GM21717 (cell line): ENCODE measurements around the gene CALHM4.

ENCODE experiments used
- ATAC-seq: cut with Tn5 transposase; IDR thresholded peaks from one replicate; pipeline ENCODE4 v1.9.1; 2021; ENCODE audit warnings: mild to moderate bottlenecking, moderate library complexity; ENCODE audit not compliant: unreplicated experiment

CALHM4 gene, protein sequence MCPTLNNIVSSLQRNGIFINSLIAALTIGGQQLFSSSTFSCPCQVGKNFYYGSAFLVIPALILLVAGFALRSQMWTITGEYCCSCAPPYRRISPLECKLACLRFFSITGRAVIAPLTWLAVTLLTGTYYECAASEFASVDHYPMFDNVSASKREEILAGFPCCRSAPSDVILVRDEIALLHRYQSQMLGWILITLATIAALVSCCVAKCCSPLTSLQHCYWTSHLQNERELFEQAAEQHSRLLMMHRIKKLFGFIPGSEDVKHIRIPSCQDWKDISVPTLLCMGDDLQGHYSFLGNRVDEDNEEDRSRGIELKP

GRCh38 chr6:116553451-116553850 lies at the start of gene CALHM4:
Gene CALHM4, plus strand, starts transcription at chr6:116553751. Its CDS starts 43 bp downstream, at chr6:116553794.
- ATAC-seq, result no peak

DNA sequence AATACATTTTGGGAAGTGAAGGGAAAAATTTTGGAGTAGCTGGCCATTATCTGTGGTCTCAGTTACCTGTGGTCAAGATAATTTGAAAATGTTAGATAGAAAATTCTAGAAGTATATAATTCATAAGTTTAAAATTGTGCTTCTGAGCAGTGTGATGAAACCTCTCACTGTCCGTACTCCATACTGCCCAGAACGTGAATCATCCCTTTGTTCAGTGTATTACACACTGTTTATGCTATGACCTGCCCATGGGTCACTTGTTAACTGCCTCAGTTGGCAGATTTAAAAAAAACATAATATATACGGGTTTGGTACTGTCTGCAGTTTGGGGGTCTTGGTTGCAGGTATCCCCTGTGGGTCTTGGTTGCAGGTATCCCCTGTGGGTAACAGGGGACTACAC lies 46.2 kb upstream of the CALHM4 start:
- ATAC-seq, result no peak

- no peak for ATAC-seq
Observed at GRCh38 chr6:116508527-116508926, 45.0 kb upstream of the CALHM4 start.

DNA sequence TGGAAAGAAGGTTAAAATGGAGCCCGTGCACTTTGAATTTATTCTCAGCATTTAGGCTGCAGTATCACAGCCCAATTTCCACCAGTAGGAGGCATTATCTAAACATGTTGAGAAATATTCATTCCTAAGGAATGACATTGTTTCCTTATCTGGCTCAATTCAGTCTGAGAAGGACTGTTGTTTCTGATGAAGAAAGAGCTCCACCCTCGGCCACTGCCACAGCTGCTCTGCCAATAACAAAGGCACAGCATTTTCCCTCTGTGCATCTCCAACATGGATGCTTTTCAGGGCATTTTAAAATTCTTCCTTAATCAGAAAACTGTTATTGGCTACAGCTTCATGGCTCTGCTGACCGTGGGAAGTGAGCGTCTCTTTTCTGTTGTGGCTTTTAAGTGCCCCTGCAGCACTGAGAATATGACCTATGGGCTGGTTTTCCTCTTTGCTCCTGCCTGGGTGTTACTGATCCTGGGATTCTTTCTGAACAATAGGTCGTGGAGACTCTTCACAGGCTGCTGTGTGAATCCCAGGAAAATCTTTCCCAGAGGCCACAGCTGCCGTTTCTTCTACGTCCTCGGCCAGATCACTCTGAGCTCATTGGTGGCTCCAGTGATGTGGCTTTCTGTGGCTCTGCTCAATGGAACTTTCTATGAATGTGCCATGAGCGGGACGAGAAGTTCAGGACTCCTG lies 42.0 kb upstream of the CALHM4 start, which contains the start of gene CALHM5:
TSS of gene CALHM5 (plus strand) at position 216 of the 687 bp plus-strand sequence. CDS start at position 274, 58 bp downstream.
- ATAC-seq, result no peak

DNA sequence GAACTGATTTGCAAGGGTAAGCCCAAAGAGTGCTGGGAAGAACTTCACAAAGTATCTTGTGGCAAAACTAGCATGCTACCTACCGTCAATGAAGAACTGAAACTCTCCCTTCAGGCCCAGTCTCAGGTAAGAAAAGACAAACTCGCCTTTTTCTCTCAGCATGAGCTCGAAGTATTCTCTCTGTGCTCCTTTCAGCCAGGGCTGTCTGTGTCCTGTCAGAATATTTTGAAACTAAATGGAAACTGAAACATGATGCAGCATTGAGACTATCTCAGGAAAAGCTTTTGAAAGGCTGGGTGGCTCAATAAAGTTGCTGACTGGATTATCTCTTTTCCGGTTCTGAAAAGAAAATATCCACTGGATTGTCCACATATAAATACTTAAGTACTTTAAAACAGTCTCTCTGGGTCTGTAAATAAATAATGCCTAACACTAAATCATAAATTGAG lies 41.4 kb upstream of the CALHM4 start:
- peak; percentile 92 for ATAC-seq

GRCh38 chr6:116512734-116513133 lies 40.8 kb upstream of the CALHM4 start:
- no peak for ATAC-seq

DNA sequence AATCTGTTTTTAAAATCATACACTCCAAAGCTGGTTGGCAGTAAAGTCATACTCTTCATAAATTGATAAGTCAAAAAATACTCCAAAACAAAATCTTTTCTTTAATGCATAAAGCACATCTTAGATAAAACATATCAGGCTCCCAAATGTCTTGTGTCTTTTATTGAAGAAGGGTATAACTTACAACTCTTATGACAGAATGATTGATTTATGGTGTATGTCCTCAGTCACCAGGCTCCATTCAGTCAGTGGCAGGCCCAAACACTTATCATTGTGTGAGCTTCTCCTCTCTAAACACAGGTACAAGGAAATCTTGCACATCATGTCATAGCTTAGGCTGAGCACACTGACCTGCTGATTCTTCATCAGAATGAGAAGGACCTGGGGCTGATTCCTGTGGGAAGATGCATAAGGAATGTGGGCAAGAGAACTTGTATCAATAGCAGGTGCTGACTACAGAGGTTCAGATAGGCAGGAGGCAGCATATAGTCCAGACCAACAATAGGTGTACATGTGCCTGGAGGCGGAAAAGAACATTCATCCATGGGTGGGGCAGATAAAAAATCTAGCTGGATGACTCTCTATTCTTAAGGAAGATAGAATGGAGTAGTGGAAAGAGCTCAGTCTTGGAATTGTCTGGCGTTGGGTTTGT lies 40.2 kb upstream of the CALHM4 start:
- ATAC-seq, result no peak

- ATAC-seq, result no peak
Observed at GRCh38 chr6:116514111-116514510, 39.4 kb upstream of the CALHM4 start.

GRCh38 chr6:116515141-116515540 lies 38.4 kb upstream of the CALHM4 start:
- ATAC-seq, result no peak

DNA sequence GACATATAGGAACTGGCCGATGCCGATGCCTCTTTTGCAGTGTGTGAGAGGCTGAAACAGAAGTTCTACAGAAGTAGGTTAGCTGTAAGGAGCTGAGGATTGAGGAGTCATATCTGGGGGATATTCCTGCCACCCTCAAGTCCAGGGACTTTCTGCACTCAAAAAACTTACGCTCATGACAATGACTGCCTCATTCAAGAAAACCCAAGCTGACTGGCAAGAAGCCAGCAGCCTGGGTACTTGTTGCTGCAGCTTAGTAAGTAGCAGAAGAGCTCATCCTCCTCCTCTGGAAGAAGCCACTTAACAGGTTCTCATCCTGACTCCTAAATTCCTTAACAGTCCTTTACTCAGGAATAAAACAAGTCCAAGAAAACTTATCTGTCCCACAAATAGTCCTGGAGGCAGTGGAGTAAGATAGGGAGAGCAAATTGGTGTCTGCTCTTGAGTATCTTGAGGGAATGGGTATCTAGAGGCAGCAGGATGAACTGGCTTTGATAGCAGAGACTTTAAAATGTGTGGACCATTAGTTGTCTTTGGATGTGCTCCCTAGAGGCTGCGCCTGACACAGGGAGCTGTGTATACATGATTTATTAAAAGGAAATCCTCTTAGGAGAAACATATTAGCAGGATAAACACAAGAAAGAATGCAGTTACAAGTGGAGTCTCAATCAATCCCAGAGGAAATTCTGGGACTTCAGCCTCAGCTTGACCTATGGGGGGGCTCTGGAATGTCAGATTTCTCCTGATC lies 34.8 kb upstream of the CALHM4 start:
- no peak for ATAC-seq

- ATAC-seq, result no peak
Observed at GRCh38 chr6:116522896-116523295, 30.7 kb upstream of the CALHM4 start.

DNA sequence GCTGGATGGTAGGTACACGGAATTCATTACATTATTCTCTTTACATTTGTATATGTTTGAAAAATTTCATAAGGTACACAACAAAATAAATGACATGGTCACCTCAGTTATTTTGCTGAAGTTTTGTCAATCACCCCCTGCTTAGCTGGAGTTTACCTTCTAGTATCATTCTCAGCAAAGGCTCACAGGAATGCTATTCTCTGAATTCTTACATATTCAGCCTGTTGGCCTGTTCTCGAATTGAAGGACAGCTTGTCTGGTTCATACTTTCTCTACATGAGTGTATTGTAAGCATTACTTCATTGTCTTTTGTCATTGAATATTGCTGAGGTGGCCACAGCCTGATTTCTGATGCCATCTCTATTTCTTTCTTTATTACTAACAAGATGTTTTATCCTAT lies 29.3 kb upstream of the CALHM4 start:
- ATAC-seq, result no peak

GRCh38 chr6:116528133-116528532 lies 25.4 kb upstream of the CALHM4 start:
- ATAC-seq, result no peak

GRCh38 chr6:116528780-116529179 lies 24.8 kb upstream of the CALHM4 start:
- ATAC-seq, result no peak

DNA sequence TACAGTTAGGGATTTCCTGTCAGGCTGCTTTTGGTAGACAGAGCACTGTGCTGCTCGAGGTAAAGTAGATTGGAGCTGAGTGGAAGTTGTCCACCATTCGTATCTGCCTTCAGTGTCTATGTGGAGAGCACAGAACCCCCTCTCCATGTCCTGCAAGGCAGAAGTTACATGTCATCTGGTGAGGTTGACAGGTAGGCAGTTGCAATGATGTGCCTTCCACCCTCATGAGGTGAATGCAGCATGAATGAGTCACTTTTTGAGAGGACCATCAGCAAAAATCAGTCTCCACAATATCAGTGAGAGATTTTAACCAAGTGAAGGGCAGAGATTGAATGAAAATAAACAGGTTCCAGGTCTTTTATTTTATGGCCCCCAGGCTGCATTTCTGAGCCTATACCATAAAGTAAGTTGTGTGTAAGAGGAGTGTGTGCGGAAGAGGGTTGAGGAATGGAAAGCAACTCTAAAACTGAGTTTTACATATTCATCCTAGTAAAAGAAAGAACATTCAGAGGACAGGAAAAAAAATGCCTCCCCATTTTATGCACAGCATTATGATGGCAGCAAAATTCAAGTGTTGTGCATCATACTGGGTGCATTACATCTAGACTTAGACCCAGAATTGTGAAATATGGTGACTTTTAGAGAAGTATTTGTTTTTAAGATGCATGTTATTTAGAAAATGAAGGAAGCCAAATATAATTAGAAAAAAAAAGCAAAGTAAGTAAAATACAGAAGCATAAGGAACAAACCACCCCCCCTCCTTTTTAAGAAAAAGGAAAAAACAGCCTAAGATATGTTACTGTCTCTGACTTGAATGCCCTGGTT lies 23.9 kb upstream of the CALHM4 start:
- no peak for ATAC-seq

DNA sequence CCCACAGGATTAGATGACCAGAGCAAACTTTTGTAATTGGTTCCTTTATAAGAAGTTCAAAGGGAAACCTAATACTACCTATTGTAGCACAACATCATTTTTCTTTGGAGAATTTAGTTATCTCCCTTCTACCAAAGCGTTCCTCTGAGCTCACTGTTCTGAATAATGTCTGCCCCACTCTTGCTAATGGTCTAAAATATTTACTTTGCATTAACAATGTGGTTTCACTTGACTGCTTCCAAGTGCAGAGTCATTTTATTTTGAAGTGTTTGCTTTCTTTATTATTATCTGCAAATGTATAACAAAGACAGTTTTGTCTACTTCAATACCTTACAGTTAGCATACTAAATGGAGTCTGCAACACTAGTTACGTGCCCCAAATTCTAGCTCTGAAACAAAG lies 23.1 kb upstream of the CALHM4 start:
- ATAC-seq, result no peak

DNA sequence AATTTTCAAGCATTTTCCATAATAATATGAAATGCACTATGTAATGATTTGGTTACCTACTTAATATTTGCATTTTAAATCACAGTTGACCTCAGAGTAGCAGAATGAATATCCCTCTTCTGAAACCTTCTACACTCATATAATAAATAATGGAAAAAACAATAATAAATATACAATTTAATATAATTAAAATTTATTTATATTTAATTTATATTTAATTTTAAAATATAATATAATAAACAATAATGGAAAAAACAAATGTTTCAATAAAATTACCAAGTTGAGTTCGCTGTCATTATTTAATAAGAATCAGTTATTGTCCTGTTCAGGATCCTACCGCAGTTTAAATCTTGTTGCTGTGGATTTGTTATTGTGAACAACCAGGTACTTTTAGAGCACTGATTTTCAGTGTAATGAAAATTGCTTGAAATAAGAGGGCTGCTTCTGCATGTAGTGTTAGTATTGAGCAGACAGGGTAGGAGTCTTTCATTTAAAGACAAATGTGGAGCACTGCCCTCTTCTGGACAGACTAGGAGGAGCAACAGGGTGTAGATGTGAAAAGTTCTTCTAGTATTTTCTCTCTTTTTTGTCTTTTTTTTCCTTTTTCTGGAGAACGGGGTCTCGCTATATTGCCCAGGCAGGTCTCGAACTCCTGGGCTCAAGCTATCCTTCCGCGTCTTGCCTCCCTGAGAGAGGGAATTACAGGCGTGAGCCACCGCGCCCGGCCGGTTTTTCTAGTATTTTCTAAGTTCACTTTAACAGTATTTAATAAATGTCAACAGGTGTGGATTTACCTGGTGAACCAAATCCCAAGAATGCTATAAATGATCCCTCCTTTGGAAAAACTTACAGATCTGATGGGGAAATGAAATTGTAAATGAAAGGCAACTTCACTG lies 21.6 kb upstream of the CALHM4 start:
- ATAC-seq, result peak; percentile 76

GRCh38 chr6:116533233-116533957 lies 20.2 kb upstream of the CALHM4 start:
- no peak for ATAC-seq

- no peak for ATAC-seq
Observed at GRCh38 chr6:116535109-116535508, 18.4 kb upstream of the CALHM4 start.
